Measurements from ENCODE around the gene PLPP1.
"Not testable (repeated sequence)": the region's sequence is repeated elsewhere in the genome, so short reads cannot be mapped to it uniquely, and the experiment has no call there.

The PLPP1 gene

GRCh38 chr5:55541056-55541635 lies 6.4 kb upstream of the PLPP1 start:
- DNase-seq: no peak

- no peak for DNase-seq
Observed at GRCh38 chr5:55540525-55540924, 5.8 kb upstream of the PLPP1 start.

- no peak for DNase-seq
Observed at GRCh38 chr5:55540024-55540423, 5.3 kb upstream of the PLPP1 start.

GRCh38 chr5:55538661-55539060 lies 3.9 kb upstream of the PLPP1 start:
- DNase-seq: no peak

DNA sequence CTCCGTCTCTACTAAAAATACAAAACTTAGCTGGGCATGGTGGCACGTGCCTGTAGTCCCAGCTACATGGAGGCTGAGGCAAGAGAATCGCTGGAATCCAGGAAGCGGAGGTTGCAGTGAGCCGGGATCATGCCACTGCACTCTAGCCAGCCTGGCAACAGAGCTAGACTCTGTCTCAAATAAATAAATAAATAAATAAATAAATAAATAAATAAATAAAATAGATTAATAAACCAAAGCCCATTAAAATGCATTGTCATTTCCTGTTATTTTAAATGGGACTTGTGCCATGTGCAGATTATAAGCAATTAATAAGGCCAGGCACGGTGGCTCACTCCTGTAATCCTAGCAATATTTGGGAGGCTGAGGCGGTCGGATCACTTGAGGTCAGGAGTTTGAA lies 2.6 kb upstream of the PLPP1 start:
- not testable (repeated sequence) for DNase-seq

DNA sequence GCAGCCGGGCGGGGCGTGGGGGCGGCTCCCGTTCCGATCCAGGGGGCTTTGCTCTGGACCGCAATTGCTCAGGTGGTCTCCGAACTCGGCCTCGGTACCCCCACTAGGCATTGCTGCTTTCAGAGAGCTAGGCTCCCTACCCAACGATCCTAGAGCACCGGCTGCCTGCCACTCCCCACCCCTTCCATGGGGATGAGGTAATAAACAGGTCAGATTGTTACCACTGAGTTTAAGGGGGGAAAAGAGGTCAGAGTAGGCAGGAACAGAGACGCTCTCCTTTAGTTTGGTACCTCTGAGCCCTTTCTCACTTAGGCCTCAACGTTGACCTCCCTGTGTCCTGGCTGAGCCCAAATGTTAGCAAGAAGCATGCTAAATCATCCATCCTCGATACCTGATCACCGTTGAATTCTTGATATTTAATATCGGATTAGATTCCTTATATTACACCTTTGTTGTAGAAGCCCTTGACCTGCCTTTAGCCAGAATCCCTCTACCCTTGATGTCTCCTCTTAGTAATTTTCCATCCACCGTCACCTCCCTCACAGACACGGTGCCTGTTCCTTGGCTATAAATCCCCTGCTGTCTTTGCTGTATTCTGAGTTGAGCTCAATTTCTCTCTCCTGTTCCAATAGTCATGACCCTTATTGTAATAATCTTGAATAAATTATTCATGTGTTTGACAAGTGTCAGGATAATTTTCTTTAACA lies 588 bp upstream of the PLPP1 start:
- no peak for DNase-seq

GRCh38 chr5:55533521-55534435 lies 986 bp downstream of the PLPP1 start:
- no peak for DNase-seq

DNA sequence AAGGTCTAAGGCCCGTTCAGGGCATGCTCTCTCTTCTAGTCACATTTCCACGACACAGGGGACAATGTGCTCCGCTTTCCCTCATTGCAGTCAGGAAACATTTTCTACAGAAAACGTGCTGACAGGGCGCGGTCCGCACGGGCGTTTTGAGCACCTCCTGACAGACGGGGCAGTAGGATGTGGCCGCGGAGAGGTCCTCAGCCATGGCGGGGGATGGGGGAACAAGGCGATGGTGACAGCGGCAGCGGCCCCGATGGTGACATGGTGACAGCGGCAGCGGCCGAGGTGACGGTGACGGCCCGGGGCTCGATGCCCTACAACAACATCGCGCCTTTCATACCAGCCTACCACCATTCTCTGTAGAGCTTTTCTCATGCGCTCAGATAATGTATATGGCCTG lies 4.1 kb downstream of the PLPP1 start:
- DNase-seq: no peak

DNA sequence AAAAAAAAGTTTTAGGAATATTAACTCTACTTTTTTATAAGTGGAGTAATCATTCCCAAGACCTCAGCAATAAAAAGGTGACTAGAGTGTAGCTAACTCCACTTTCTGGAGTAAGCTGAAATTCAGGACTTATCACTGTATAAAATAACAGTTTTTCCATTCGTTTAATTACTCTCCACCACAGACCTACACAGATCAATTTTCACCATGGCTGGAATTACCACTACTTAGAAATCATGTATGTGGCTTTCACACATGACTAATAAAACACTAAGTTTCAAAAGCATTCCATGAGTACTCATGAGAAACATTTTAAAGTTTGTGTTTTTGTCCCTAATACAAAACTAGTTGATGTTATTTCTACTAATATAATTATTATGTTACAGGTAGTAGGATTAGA lies 9.9 kb downstream of the PLPP1 start:
- DNase-seq: no peak

DNA sequence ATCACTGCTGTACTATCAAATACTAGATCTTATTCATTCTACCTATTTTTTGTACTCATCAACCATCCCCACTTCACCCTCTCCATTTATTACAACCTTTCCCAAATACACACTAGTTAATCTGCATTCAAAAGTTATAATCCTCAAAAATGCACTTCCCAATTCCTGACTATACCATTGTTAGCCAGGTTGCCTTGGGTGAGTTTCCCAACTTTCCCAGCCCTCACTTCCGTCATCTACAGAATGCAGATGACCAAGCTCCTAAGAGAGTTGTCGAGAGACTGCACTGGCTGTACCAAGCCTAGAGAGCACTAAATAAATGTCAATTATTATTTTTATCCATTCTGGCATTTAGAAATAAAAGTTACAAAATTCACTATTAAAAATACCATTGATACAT lies 11.5 kb downstream of the PLPP1 start:
- DNase-seq: no peak

GRCh38 chr5:55521881-55522280 lies 12.9 kb downstream of the PLPP1 start:
- DNase-seq: no peak

GRCh38 chr5:55520117-55520839 lies 14.5 kb downstream of the PLPP1 start:
- DNase-seq: no peak

GRCh38 chr5:55518831-55519390 lies 15.9 kb downstream of the PLPP1 start:
- DNase-seq: no peak

DNA sequence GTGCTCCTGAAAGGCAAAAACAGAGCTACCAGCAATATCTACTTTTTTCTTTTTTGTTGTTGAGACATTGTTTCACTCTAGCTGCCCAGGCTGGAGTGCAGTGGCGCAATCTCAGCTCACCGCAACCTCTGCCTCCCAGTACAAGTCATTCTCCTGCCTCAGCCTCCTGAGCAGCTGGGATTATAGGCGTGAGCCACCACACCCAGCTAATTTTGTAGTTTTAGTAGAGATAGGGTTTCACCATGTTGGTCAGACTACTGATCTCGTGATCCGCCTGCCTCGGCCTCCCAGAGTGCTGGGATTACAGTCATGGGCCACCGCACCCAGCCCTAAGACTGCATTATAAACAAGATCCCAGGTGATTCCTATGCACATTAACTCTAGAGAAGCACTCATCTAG lies 17.0 kb downstream of the PLPP1 start:
- DNase-seq: no peak

GRCh38 chr5:55511010-55511409 lies 23.8 kb downstream of the PLPP1 start:
- no peak for DNase-seq

GRCh38 chr5:55510523-55510880 lies 24.3 kb downstream of the PLPP1 start:
- no peak for DNase-seq

DNA sequence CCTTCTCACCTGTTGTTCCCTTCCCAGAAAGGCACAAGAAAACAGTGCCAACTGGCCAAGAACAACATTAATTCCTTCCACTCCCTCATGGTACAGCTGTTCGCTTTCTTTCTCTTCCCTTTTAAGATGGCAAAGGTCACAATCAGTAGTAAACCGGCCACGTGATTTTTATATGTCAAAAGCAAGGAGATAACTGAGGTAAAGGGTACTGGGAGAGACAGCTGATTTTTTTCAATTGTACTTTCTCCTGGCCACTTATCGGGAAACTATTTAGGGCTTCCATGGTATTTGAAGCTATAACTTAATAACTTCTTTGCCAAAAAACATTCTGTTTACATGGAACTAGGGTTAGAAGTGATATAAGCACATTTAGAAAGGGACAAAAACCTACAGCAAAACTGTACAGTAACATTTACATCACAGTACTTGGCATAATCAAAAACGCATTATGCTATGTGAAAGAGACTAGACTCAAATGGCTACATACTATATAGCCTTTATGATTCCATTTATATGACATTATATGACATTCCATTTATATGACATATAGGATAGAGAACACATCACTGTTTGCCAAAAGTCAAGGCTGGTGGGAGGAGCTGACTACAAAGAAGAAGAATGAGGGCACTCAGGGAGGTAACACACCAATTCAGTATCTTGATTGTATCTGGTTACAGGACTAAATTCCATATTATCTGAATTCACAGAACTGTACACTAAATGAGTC lies 24.8 kb downstream of the PLPP1 start:
- DNase-seq: no peak

GRCh38 chr5:55509097-55509496 lies 25.7 kb downstream of the PLPP1 start:
- DNase-seq: no peak

- DNase-seq: no peak
Observed at GRCh38 chr5:55507574-55507973, 27.2 kb downstream of the PLPP1 start.

GRCh38 chr5:55505711-55506110 lies 29.1 kb downstream of the PLPP1 start:
- not testable (repeated sequence) for DNase-seq

DNA sequence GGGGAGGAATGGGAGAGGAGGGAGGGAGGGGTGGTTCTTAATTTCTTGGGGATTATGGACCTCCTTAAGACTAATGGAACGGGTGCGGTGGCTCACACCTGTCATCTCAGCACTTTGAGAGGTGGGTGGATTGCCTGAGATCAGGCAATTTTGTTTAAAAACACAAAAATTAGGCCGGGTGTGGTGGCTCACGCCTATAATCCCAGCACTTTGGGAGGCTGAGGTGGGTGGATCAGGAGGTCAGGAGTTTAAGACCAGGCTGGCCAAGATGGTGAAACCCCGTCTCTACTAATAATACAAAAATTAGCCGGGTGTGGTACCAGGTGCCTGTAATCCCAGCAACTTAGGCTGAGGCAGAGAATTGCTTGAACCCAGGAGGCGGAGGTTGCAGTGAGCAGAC lies 30.8 kb downstream of the PLPP1 start:
- DNase-seq: not testable (repeated sequence)

DNA sequence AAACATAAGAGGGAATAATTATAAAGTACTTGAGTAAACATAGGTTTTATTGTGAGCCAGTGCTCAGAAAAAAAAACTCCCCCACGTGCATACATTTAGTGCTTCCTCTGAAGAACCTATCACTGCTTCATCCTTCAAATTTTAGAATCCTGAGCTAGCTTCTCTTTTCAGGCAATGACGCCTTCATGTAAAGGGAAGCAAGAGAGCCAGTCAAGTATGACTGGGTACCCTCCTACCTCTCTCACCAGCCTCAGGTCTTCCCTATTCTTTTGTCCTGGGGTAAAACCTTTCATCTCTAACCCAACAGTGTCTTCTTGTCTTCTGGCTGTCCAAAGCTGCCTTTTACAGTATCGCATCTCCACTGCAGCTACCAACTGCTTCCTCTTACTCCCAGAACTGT lies 32.0 kb downstream of the PLPP1 start:
- DNase-seq: no peak
